ENCODE measurements around the gene SNRNP27. TPM values are rescaled to one million over a fixed set of nuclear protein-coding genes. Genes with fewer than 3 reads are reported as not detected.
A peak's percentile ranks its signal among the peaks of the same experiment; 100 is the strongest.

The SNRNP27 gene
- polyA plus RNA-seq, 2 of the 4 experiments (the other 2 are of a cell fraction), result 90.8 to 115 TPM

DNA sequence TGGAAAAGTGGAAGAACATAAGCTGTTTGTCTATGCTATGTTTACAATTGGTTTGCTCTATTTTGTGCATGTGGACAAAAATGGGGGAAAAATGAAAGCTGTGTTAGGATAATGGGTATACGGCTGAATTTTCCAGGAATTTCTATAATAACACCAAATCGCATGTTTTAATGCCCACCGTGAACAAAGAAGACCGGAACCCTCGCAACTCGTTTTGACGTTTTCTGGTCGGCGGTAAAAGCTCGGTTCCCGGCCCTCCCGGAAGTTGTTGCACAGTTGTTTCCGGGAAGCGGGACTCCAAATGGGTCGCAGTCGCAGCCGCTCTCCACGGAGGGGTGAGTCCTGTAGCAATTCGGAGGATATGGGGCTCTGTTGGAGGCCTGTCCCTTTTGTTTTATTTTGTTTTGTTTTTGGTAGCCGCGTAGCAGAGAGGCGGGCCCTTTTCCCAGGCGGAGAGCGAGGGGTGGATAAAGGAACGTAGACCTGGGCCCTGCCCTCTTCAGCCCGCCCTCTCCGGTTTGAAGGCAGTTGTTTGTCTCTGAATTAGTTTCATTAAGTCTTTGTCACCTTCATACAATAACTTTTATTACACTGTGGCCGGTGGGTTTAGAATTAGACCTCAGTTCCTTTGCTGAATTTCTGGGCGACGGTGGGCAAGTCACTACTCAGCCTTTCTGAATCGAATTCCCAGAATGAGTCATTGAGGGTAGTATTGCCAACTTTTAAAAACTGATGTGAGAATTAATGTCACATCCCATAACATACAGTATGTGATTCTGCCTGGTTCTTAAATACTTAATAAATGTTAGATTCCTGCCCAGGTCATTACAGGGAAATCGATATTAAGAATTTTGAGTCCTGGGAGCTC lies at the start of gene SNRNP27 (continued):
- TF ChIP-seq, protein P1, sequence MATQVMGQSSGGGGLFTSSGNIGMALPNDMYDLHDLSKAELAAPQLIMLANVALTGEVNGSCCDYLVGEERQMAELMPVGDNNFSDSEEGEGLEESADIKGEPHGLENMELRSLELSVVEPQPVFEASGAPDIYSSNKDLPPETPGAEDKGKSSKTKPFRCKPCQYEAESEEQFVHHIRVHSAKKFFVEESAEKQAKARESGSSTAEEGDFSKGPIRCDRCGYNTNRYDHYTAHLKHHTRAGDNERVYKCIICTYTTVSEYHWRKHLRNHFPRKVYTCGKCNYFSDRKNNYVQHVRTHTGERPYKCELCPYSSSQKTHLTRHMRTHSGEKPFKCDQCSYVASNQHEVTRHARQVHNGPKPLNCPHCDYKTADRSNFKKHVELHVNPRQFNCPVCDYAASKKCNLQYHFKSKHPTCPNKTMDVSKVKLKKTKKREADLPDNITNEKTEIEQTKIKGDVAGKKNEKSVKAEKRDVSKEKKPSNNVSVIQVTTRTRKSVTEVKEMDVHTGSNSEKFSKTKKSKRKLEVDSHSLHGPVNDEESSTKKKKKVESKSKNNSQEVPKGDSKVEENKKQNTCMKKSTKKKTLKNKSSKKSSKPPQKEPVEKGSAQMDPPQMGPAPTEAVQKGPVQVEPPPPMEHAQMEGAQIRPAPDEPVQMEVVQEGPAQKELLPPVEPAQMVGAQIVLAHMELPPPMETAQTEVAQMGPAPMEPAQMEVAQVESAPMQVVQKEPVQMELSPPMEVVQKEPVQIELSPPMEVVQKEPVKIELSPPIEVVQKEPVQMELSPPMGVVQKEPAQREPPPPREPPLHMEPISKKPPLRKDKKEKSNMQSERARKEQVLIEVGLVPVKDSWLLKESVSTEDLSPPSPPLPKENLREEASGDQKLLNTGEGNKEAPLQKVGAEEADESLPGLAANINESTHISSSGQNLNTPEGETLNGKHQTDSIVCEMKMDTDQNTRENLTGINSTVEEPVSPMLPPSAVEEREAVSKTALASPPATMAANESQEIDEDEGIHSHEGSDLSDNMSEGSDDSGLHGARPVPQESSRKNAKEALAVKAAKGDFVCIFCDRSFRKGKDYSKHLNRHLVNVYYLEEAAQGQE (IDR thresholded peaks at IDR 0.05), result 0 out of 2 replicates have a peak, but pooled peaks have one; percentile 27
- TF ChIP-seq TP53 (CRISPR knock-in tag; IDR thresholded peaks at IDR 0.05) (no peak), RNF2 (IDR thresholded peaks at IDR 0.05; ENCODE audit: borderline replicate concordance, low read depth) (no peak), EHMT2 (IDR thresholded peaks at IDR 0.05; ENCODE audit: low read depth) (0 out of 2 replicates have a peak, but pooled peaks have one; percentile 44), CBX2 (IDR thresholded peaks at IDR 0.05; ENCODE audit: borderline replicate concordance, low read depth) (no peak), HEYL (CRISPR knock-in tag; IDR thresholded peaks at IDR 0.05) (no peak), ZFP36 (IDR thresholded peaks at IDR 0.05; ENCODE audit: borderline replicate concordance, partially characterized antibody) (no peak), ZC3H11A (IDR thresholded peaks at IDR 0.05) (peak; percentile 20; the same call in 1 of the 2 replicates), HOXA7 (CRISPR knock-in tag; IDR thresholded peaks at IDR 0.05) (no peak), RFX5 (IDR thresholded peaks at IDR 0.05) (no peak), BHLHE40 (IDR thresholded peaks at IDR 0.05; ENCODE audit: low read depth, low read length) (no peak), RARB (CRISPR knock-in tag; IDR thresholded peaks at IDR 0.05) (no peak), SMC3 (IDR thresholded peaks at IDR 0.05) (peak; percentile 25; the same call in 2 of the 3 replicates), CBX8 (IDR thresholded peaks at IDR 0.05) (no peak), ZNF302 (CRISPR knock-in tag; IDR thresholded peaks at IDR 0.05) (no peak), KDM5A (IDR thresholded peaks at IDR 0.05) (peak; percentile 91), CHD4 (IDR thresholded peaks at IDR 0.05; ENCODE audit: borderline replicate concordance) (no peak), FOXS1 (CRISPR knock-in tag; IDR thresholded peaks at IDR 0.05) (no peak), ZSCAN20 (CRISPR knock-in tag; IDR thresholded peaks at IDR 0.05) (no peak)
- TF ChIP-seq, protein P2, sequence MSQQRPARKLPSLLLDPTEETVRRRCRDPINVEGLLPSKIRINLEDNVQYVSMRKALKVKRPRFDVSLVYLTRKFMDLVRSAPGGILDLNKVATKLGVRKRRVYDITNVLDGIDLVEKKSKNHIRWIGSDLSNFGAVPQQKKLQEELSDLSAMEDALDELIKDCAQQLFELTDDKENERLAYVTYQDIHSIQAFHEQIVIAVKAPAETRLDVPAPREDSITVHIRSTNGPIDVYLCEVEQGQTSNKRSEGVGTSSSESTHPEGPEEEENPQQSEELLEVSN (IDR thresholded peaks at IDR 0.05; ENCODE audit: borderline replicate concordance, low read depth), result 0 out of 2 replicates have a peak, but pooled peaks have one; percentile 36
- TF ChIP-seq, protein P3, sequence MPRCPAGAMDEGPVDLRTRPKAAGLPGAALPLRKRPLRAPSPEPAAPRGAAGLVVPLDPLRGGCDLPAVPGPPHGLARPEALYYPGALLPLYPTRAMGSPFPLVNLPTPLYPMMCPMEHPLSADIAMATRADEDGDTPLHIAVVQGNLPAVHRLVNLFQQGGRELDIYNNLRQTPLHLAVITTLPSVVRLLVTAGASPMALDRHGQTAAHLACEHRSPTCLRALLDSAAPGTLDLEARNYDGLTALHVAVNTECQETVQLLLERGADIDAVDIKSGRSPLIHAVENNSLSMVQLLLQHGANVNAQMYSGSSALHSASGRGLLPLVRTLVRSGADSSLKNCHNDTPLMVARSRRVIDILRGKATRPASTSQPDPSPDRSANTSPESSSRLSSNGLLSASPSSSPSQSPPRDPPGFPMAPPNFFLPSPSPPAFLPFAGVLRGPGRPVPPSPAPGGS (IDR thresholded peaks at IDR 0.05), result peak; percentile 79
- TF ChIP-seq, protein P4, sequence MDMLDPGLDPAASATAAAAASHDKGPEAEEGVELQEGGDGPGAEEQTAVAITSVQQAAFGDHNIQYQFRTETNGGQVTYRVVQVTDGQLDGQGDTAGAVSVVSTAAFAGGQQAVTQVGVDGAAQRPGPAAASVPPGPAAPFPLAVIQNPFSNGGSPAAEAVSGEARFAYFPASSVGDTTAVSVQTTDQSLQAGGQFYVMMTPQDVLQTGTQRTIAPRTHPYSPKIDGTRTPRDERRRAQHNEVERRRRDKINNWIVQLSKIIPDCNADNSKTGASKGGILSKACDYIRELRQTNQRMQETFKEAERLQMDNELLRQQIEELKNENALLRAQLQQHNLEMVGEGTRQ (IDR thresholded peaks at IDR 0.05), result no peak
- TF ChIP-seq, protein P5, sequence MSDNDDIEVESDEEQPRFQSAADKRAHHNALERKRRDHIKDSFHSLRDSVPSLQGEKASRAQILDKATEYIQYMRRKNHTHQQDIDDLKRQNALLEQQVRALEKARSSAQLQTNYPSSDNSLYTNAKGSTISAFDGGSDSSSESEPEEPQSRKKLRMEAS (IDR thresholded peaks at IDR 0.05), result peak; percentile 85
